ENCODE results near the gene HRAS.

Gene HRAS

GRCh38 chr11:567011-567628, 31.7 kb upstream of the HRAS start:
- no peak for FAIRE-seq

GRCh38 chr11:565921-566509, 30.6 kb upstream of the HRAS start:
- FAIRE-seq = no peak

GRCh38 chr11:563812-564578, 28.6 kb upstream of the HRAS start:
- no peak for FAIRE-seq

GRCh38 chr11:563066-563811, 27.9 kb upstream of the HRAS start:
- FAIRE-seq = no peak

GRCh38 chr11:562046-562645, 26.8 kb upstream of the HRAS start:
- no peak for FAIRE-seq

GRCh38 chr11:561148-562003, 26.0 kb upstream of the HRAS start:
- no peak for FAIRE-seq

GRCh38 chr11:560305-561147, 25.1 kb upstream of the HRAS start, which contains the start of the genes LMNTD2 and RASSF7:
Gene LMNTD2, minus strand, starts transcription at chr11:560738. Its CDS starts 22 bp downstream, at chr11:560716.
Gene RASSF7, plus strand, starts transcription at chr11:560970. Its CDS starts 799 bp downstream, at chr11:561769.
- FAIRE-seq = no peak

- FAIRE-seq = no peak
Measured at GRCh38 chr11:559712-560304, 24.4 kb upstream of the HRAS start.

- no peak for FAIRE-seq
Measured at GRCh38 chr11:559020-559620, 23.7 kb upstream of the HRAS start.

GRCh38 chr11:558503-558902, 23.1 kb upstream of the HRAS start:
- no peak for FAIRE-seq

- FAIRE-seq = no peak
Measured at GRCh38 chr11:557328-558132, 22.2 kb upstream of the HRAS start.

GRCh38 chr11:556662-557256, 21.4 kb upstream of the HRAS start:
- FAIRE-seq = no peak

- no peak for FAIRE-seq
Measured at GRCh38 chr11:555780-556661, 20.6 kb upstream of the HRAS start.

- FAIRE-seq = no peak
Measured at GRCh38 chr11:555227-555779, 19.9 kb upstream of the HRAS start.

GRCh38 chr11:554428-555226, 19.3 kb upstream of the HRAS start:
- no peak for FAIRE-seq

GRCh38 chr11:553988-554340, 18.6 kb upstream of the HRAS start:
- no peak for FAIRE-seq
